ENCODE measurements around the gene MAP2K2. TPM values are rescaled to one million over a fixed set of nuclear protein-coding genes. Genes with fewer than 3 reads are reported as not detected.

Gene MAP2K2
- total RNA-seq, 1 experiment from 2014 or later, result 185 TPM

GRCh38 chr19:4071610-4072009 lies 52.3 kb downstream of the MAP2K2 start:
- intact Hi-C loops (cut with micrococcal nuclease; ENCODE audit: unreplicated experiment), result no loop called here
- peaks cover 4% of the 10 kb centered on the region for H3K4me1 ChIP-seq (ENCODE audit: insufficient read depth, low read length, poor library complexity, severe bottlenecking)
- no peaks in the 10 kb centered on the region for H3K9me3 ChIP-seq (ENCODE audit: low read depth, low read length, poor library complexity, severe bottlenecking)
- H3K36me3 ChIP-seq (ENCODE audit: insufficient read depth, low read length, poor library complexity, severe bottlenecking), result no peaks in the 10 kb centered on the region
- TF ChIP-seq EZH2 (IDR thresholded peaks at IDR 0.05; ENCODE audit: borderline replicate concordance, low read depth, low read length, poor library complexity, severe bottlenecking) (no peak), CTCF (conservative IDR thresholded peaks at IDR 0.05; ENCODE audit: low read depth, low read length) (no peak)
- BruUV-seq (replicated peaks), result no TSS peak
- CTCF ChIA-PET, result no interaction called here
- POLR2A ChIA-PET (ENCODE audit: low non-redundant PET), result no interaction called here
- no peak for DNase-seq (ENCODE audit: low spot score)
- no peak overlapping the region for H3K4me3 ChIP-seq (ENCODE audit: low read depth, low read length, poor library complexity, severe bottlenecking)
- no peaks in the 10 kb centered on the region for H3K27me3 ChIP-seq (replicated peaks; ENCODE audit: insufficient read depth, low read depth, low read length, poor library complexity)
- no peak overlapping the region for H3K27ac ChIP-seq (ENCODE audit: low read depth, low read length, poor library complexity, severe bottlenecking)

GRCh38 chr19:4069331-4069959 lies 54.5 kb downstream of the MAP2K2 start:
- BruUV-seq (replicated peaks), result no TSS peak
- intact Hi-C loops (cut with micrococcal nuclease; ENCODE audit: unreplicated experiment), result no loop called here
- ChIA-PET POLR2A (ENCODE audit: low non-redundant PET) (no interaction called here), CTCF (no interaction called here)
- Histone ChIP-seq H3K9me3 (ENCODE audit: low read depth, low read length, poor library complexity, severe bottlenecking) (no peaks in the 10 kb centered on the region), H3K4me3 (ENCODE audit: low read depth, low read length, poor library complexity, severe bottlenecking) (no peak overlapping the region), H3K27me3 (replicated peaks; ENCODE audit: insufficient read depth, low read depth, low read length, poor library complexity) (no peaks in the 10 kb centered on the region), H3K36me3 (ENCODE audit: insufficient read depth, low read length, poor library complexity, severe bottlenecking) (no peaks in the 10 kb centered on the region), H3K4me1 (ENCODE audit: insufficient read depth, low read length, poor library complexity, severe bottlenecking) (peaks cover 4% of the 10 kb centered on the region), H3K27ac (ENCODE audit: low read depth, low read length, poor library complexity, severe bottlenecking) (no peak overlapping the region)
- no peak for TF ChIP-seq CTCF (conservative IDR thresholded peaks at IDR 0.05; ENCODE audit: low read depth, low read length)
- no peak for TF ChIP-seq EZH2 (IDR thresholded peaks at IDR 0.05; ENCODE audit: borderline replicate concordance, low read depth, low read length, poor library complexity, severe bottlenecking)
- no peak for DNase-seq (ENCODE audit: low spot score)

- DNase-seq (ENCODE audit: low spot score), result no peak
- H3K36me3 ChIP-seq (ENCODE audit: insufficient read depth, low read length, poor library complexity, severe bottlenecking), result no peaks in the 10 kb centered on the region
- peaks cover 4% of the 10 kb centered on the region for H3K4me1 ChIP-seq (ENCODE audit: insufficient read depth, low read length, poor library complexity, severe bottlenecking)
- no TSS peak for BruUV-seq (replicated peaks)
- peak overlapping the region; percentile 86 for H3K4me3 ChIP-seq (ENCODE audit: low read depth, low read length, poor library complexity, severe bottlenecking)
- TF ChIP-seq CTCF (conservative IDR thresholded peaks at IDR 0.05; ENCODE audit: low read depth, low read length) (no peak), EZH2 (IDR thresholded peaks at IDR 0.05; ENCODE audit: borderline replicate concordance, low read depth, low read length, poor library complexity, severe bottlenecking) (no peak)
- ChIA-PET POLR2A (ENCODE audit: low non-redundant PET) (no interaction called here), CTCF (no interaction called here)
- H3K27me3 ChIP-seq (replicated peaks; ENCODE audit: insufficient read depth, low read depth, low read length, poor library complexity), result no peaks in the 10 kb centered on the region
- no peaks in the 10 kb centered on the region for H3K9me3 ChIP-seq (ENCODE audit: low read depth, low read length, poor library complexity, severe bottlenecking)
- intact Hi-C loops (cut with micrococcal nuclease; ENCODE audit: unreplicated experiment), result no loop called here
- H3K27ac ChIP-seq (ENCODE audit: low read depth, low read length, poor library complexity, severe bottlenecking), result no peak overlapping the region
These were observed 55.6 kb downstream of the MAP2K2 start for GRCh38 chr19:4068047-4068966.
